Right lobe of liver (tissue), 4 donors: ENCODE results near the gene LIX1.

Experiments
- POLR2A ChIP-seq: fragments of 450-650 bp; IDR thresholded peaks from one replicate; pipeline ENCODE4 v1.6.1; 2017; ENCODE audit warnings: antibody characterized with exemption, mild to moderate bottlenecking
- TF ChIP-seq, protein P1 (sequence below), 4 donors: fragments of 200-600 bp in 3 of 4; fragments of 450-650 bp in 1 of 4; IDR thresholded peaks; one replicate each; pipeline versions ENCODE4 v1.5.1 to v1.8.0; 2016 to 2022; ENCODE audit warnings: antibody characterized with exemption in 4 of 4, mild to moderate bottlenecking in 2 of 4
- donor health status: DM: no; HTN: no; CAD: no.
- donor health status: DM: no; HTN: no; CAD: no.
- donor health status: DM: no; HTN: yes; CAD: no.

DNA sequence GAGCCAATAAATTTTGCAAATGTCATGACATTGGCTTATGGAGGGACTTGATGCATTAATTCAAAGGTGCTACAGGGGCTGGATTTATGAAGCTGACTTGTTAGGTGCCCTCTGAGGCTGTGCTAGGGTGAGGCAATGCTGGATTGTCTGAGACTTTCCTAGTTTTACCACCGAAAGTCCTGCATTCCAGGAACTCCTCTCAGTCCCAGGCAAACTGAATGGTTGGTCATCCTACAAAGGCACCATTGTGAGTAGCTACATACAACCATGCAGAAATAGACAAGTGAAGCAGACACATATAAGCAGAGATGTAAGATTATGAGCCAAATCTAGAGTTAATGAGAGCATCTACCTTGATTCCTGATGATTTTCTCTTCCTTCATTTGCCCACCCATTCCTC is 95.3 kb downstream of the LIX1 start:
- TF ChIP-seq, protein P1, sequence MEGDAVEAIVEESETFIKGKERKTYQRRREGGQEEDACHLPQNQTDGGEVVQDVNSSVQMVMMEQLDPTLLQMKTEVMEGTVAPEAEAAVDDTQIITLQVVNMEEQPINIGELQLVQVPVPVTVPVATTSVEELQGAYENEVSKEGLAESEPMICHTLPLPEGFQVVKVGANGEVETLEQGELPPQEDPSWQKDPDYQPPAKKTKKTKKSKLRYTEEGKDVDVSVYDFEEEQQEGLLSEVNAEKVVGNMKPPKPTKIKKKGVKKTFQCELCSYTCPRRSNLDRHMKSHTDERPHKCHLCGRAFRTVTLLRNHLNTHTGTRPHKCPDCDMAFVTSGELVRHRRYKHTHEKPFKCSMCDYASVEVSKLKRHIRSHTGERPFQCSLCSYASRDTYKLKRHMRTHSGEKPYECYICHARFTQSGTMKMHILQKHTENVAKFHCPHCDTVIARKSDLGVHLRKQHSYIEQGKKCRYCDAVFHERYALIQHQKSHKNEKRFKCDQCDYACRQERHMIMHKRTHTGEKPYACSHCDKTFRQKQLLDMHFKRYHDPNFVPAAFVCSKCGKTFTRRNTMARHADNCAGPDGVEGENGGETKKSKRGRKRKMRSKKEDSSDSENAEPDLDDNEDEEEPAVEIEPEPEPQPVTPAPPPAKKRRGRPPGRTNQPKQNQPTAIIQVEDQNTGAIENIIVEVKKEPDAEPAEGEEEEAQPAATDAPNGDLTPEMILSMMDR (IDR thresholded peaks at IDR 0.05): no peak
- TF ChIP-seq POLR2A: no peak
